GM23338 (cell line): ENCODE measurements around the gene HDAC9.

Experiments
- CREB1 ChIP-seq: fragments of 250-450 bp; sonication (Bioruptor Pico); IDR thresholded peaks from 2 replicates; pipeline ENCODE4 v1.5.0; 2020; ENCODE audit warnings: low read depth, mild to moderate bottlenecking, moderate library complexity
- EZH2 ChIP-seq: fragments of 200-600 bp; sonication (generic); IDR thresholded peaks from one replicate; pipeline ENCODE4 v1.8.0; 2017; ENCODE audit warnings: antibody characterized with exemption, mild to moderate bottlenecking, low read depth; ENCODE audit not compliant: unreplicated experiment
- EZH2phosphoT487 ChIP-seq: fragments of 200-600 bp; sonication (generic); IDR thresholded peaks from one replicate; pipeline ENCODE4 v1.8.1; 2018; ENCODE audit warnings: antibody characterized with exemption; ENCODE audit not compliant: unreplicated experiment
- JUNB ChIP-seq: IDR thresholded peaks from one replicate; pipeline ENCODE4 v1.6.1; 2016; ENCODE audit warnings: antibody characterized with exemption; ENCODE audit not compliant: unreplicated experiment
- NANOG ChIP-seq: IDR thresholded peaks from 2 replicates; pipeline ENCODE4 v1.6.1; 2016; ENCODE audit warnings: antibody characterized with exemption, borderline replicate concordance
- POLR2AphosphoS5 ChIP-seq: IDR thresholded peaks from 2 replicates; pipeline ENCODE4 v1.6.1; 2016; ENCODE audit warnings: antibody characterized with exemption, low read depth
- STAT1 ChIP-seq: IDR thresholded peaks from one replicate; pipeline ENCODE4 v1.6.1; 2016; ENCODE audit warnings: antibody characterized with exemption; ENCODE audit not compliant: unreplicated experiment
- ZNF114 ChIP-seq: fragments of 250-450 bp; sonication (Bioruptor Pico); IDR thresholded peaks from 2 replicates; pipeline ENCODE4 v1.5.0; 2020; ENCODE audit warnings: mild to moderate bottlenecking, moderate library complexity
- ZNF331 ChIP-seq: fragments of 250-450 bp; sonication (Bioruptor Pico); IDR thresholded peaks from 2 replicates; pipeline ENCODE4 v1.5.0; 2020; ENCODE audit warnings: low read depth, mild to moderate bottlenecking, moderate library complexity
- TF ChIP-seq, protein P1 (sequence below), 2 experiments: fragments of 200-600 bp in 1 of 2; sonication (generic) in 1 of 2; conservative IDR thresholded peaks; 2 replicates each; pipeline versions ENCODE4 v1.5.1 to v1.6.1; 2016 to 2017; ENCODE audit warnings: antibody characterized with exemption in 2 of 2, low read depth in 2 of 2, mild to moderate bottlenecking in 2 of 2, moderate library complexity in 1 of 2
- TF ChIP-seq, protein P2 (sequence below): IDR thresholded peaks from 2 replicates; pipeline ENCODE4 v1.6.1; 2016; ENCODE audit warnings: antibody characterized with exemption
- TF ChIP-seq, protein P3 (sequence below): IDR thresholded peaks from one replicate; pipeline ENCODE4 v1.6.1; 2018; ENCODE audit warnings: antibody characterized with exemption; ENCODE audit not compliant: unreplicated experiment
- TF ChIP-seq, protein P4 (sequence below): fragments of 250-450 bp; sonication (Bioruptor Pico); IDR thresholded peaks from 2 replicates; pipeline ENCODE4 v1.5.0; 2020; ENCODE audit warnings: mild to moderate bottlenecking, moderate library complexity

DNA sequence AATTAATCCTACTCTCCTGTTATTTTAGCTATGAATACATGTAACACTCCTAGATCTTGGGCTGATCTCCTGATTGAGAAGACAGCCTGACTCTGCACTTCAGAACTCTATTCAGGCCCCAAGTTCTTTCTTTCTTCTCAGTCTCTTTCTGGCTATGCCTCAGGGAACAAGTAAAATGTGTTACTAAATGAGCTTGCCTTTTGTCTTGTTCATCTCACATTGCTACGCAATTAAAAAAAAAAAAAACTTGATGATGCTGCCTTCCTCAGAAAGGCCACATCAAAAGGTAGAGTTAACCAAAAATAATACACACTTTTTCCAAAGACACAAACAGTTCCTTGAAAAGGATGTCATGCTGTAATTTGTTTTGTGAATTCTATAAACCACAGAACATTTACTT, 363.8 kb downstream of the HDAC9 start:
- TF ChIP-seq, protein P1, sequence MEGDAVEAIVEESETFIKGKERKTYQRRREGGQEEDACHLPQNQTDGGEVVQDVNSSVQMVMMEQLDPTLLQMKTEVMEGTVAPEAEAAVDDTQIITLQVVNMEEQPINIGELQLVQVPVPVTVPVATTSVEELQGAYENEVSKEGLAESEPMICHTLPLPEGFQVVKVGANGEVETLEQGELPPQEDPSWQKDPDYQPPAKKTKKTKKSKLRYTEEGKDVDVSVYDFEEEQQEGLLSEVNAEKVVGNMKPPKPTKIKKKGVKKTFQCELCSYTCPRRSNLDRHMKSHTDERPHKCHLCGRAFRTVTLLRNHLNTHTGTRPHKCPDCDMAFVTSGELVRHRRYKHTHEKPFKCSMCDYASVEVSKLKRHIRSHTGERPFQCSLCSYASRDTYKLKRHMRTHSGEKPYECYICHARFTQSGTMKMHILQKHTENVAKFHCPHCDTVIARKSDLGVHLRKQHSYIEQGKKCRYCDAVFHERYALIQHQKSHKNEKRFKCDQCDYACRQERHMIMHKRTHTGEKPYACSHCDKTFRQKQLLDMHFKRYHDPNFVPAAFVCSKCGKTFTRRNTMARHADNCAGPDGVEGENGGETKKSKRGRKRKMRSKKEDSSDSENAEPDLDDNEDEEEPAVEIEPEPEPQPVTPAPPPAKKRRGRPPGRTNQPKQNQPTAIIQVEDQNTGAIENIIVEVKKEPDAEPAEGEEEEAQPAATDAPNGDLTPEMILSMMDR (conservative IDR thresholded peaks at IDR 0.05; ENCODE audit: low read depth in 2 of 2), result no peak
- TF ChIP-seq EZH2 (no peak), CREB1 (CRISPR knock-in tag) (no peak), JUNB (no peak), POLR2AphosphoS5 (no peak), ZNF114 (CRISPR knock-in tag) (no peak), EZH2phosphoT487 (no peak), ZNF331 (CRISPR knock-in tag) (no peak), NANOG (no peak), STAT1 (no peak)
- TF ChIP-seq, protein P2, sequence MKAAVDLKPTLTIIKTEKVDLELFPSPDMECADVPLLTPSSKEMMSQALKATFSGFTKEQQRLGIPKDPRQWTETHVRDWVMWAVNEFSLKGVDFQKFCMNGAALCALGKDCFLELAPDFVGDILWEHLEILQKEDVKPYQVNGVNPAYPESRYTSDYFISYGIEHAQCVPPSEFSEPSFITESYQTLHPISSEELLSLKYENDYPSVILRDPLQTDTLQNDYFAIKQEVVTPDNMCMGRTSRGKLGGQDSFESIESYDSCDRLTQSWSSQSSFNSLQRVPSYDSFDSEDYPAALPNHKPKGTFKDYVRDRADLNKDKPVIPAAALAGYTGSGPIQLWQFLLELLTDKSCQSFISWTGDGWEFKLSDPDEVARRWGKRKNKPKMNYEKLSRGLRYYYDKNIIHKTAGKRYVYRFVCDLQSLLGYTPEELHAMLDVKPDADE, result no peak
- TF ChIP-seq, protein P3, sequence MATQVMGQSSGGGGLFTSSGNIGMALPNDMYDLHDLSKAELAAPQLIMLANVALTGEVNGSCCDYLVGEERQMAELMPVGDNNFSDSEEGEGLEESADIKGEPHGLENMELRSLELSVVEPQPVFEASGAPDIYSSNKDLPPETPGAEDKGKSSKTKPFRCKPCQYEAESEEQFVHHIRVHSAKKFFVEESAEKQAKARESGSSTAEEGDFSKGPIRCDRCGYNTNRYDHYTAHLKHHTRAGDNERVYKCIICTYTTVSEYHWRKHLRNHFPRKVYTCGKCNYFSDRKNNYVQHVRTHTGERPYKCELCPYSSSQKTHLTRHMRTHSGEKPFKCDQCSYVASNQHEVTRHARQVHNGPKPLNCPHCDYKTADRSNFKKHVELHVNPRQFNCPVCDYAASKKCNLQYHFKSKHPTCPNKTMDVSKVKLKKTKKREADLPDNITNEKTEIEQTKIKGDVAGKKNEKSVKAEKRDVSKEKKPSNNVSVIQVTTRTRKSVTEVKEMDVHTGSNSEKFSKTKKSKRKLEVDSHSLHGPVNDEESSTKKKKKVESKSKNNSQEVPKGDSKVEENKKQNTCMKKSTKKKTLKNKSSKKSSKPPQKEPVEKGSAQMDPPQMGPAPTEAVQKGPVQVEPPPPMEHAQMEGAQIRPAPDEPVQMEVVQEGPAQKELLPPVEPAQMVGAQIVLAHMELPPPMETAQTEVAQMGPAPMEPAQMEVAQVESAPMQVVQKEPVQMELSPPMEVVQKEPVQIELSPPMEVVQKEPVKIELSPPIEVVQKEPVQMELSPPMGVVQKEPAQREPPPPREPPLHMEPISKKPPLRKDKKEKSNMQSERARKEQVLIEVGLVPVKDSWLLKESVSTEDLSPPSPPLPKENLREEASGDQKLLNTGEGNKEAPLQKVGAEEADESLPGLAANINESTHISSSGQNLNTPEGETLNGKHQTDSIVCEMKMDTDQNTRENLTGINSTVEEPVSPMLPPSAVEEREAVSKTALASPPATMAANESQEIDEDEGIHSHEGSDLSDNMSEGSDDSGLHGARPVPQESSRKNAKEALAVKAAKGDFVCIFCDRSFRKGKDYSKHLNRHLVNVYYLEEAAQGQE, result no peak
- TF ChIP-seq, protein P4, sequence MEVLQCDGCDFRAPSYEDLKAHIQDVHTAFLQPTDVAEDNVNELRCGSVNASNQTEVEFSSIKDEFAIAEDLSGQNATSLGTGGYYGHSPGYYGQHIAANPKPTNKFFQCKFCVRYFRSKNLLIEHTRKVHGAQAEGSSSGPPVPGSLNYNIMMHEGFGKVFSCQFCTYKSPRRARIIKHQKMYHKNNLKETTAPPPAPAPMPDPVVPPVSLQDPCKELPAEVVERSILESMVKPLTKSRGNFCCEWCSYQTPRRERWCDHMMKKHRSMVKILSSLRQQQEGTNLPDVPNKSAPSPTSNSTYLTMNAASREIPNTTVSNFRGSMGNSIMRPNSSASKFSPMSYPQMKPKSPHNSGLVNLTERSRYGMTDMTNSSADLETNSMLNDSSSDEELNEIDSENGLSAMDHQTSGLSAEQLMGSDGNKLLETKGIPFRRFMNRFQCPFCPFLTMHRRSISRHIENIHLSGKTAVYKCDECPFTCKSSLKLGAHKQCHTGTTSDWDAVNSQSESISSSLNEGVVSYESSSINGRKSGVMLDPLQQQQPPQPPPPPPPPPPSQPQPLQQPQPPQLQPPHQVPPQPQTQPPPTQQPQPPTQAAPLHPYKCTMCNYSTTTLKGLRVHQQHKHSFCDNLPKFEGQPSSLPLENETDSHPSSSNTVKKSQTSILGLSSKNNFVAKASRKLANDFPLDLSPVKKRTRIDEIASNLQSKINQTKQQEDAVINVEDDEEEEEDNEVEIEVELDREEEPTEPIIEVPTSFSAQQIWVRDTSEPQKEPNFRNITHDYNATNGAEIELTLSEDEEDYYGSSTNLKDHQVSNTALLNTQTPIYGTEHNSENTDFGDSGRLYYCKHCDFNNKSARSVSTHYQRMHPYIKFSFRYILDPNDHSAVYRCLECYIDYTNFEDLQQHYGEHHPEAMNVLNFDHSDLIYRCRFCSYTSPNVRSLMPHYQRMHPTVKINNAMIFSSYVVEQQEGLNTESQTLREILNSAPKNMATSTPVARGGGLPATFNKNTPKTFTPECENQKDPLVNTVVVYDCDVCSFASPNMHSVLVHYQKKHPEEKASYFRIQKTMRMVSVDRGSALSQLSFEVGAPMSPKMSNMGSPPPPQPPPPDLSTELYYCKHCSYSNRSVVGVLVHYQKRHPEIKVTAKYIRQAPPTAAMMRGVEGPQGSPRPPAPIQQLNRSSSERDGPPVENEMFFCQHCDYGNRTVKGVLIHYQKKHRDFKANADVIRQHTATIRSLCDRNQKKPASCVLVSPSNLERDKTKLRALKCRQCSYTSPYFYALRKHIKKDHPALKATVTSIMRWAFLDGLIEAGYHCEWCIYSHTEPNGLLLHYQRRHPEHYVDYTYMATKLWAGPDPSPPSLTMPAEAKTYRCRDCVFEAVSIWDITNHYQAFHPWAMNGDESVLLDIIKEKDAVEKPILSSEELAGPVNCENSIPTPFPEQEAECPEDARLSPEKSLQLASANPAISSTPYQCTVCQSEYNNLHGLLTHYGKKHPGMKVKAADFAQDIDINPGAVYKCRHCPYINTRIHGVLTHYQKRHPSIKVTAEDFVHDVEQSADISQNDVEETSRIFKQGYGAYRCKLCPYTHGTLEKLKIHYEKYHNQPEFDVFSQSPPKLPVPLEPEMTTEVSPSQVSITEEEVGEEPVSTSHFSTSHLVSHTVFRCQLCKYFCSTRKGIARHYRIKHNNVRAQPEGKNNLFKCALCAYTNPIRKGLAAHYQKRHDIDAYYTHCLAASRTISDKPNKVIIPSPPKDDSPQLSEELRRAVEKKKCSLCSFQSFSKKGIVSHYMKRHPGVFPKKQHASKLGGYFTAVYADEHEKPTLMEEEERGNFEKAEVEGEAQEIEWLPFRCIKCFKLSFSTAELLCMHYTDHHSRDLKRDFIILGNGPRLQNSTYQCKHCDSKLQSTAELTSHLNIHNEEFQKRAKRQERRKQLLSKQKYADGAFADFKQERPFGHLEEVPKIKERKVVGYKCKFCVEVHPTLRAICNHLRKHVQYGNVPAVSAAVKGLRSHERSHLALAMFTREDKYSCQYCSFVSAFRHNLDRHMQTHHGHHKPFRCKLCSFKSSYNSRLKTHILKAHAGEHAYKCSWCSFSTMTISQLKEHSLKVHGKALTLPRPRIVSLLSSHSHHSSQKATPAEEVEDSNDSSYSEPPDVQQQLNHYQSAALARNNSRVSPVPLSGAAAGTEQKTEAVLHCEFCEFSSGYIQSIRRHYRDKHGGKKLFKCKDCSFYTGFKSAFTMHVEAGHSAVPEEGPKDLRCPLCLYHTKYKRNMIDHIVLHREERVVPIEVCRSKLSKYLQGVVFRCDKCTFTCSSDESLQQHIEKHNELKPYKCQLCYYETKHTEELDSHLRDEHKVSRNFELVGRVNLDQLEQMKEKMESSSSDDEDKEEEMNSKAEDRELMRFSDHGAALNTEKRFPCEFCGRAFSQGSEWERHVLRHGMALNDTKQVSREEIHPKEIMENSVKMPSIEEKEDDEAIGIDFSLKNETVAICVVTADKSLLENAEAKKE (CRISPR knock-in tag), result no peak
